SU-DHL-6 (cell line): Measurements from ENCODE around the gene DNAJC24.

ENCODE experiments used
- EZH2phosphoT487 ChIP-seq: fragments of 200-600 bp; sonication (generic), shearing (Covaris generic); conservative IDR thresholded peaks from 2 replicates; pipeline ENCODE4 v1.6.1; 2018; ENCODE audit warnings: mild to moderate bottlenecking, antibody characterized with exemption, low read length, moderate library complexity, mixed read lengths
- TF ChIP-seq, protein P1 (sequence below): fragments of 200-600 bp; sonication (generic); IDR thresholded peaks from one replicate; pipeline ENCODE4 v1.5.1; 2017; ENCODE audit warnings: antibody characterized with exemption, mild to moderate bottlenecking, low read length, moderate library complexity; ENCODE audit not compliant: insufficient read depth, poor library complexity, severe bottlenecking

DNA sequence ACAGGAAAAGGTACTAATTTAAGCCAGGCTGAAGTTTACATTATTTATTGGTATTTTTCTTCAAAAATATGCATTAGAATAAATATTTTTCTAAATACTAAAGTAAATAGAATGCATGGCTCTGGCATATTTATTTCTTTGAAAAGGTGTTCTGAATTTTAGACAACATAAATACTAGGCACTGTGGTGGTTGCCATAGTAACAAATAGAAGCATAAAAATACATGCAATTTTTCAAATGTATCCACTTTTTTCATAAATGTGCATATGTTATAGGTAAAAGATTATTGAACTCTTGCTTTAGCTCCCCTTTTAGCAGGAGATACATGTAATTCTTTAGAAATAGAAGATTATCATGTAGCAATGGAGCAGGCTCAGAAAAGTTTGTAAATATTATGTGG is 18.5 kb upstream of the DNAJC24 start:
- TF ChIP-seq, protein P1, sequence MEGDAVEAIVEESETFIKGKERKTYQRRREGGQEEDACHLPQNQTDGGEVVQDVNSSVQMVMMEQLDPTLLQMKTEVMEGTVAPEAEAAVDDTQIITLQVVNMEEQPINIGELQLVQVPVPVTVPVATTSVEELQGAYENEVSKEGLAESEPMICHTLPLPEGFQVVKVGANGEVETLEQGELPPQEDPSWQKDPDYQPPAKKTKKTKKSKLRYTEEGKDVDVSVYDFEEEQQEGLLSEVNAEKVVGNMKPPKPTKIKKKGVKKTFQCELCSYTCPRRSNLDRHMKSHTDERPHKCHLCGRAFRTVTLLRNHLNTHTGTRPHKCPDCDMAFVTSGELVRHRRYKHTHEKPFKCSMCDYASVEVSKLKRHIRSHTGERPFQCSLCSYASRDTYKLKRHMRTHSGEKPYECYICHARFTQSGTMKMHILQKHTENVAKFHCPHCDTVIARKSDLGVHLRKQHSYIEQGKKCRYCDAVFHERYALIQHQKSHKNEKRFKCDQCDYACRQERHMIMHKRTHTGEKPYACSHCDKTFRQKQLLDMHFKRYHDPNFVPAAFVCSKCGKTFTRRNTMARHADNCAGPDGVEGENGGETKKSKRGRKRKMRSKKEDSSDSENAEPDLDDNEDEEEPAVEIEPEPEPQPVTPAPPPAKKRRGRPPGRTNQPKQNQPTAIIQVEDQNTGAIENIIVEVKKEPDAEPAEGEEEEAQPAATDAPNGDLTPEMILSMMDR: no peak
- no peak for TF ChIP-seq EZH2phosphoT487
